Memory B cell (primary cell): ENCODE data around the gene KCNMA1.
"Not testable (repeated sequence)": the region's sequence is repeated elsewhere in the genome, so short reads cannot be mapped to it uniquely, and the experiment has no call there.

Source experiments
- ATAC-seq: fragments of 150-1000 bp; cut with Tn5 transposase; 2 replicates; pipeline ENCODE4 v1.10.0; 2021; ENCODE audit warnings: low read depth, mild to moderate bottlenecking, moderate library complexity
- DNase-seq, 2 donors: peaks; one replicate each; pipeline ENCODE4 v3.0.0; 2022; ENCODE audit warnings: low spot score in 2 of 2
- H3K27ac Mint-ChIP-seq: one replicate; pipeline ENCODE4 v1.8.0; 2022; ENCODE audit warnings: mild to moderate bottlenecking, moderate library complexity, mixed read lengths
- H3K27me3 Mint-ChIP-seq: one replicate; pipeline ENCODE4 v1.8.0; 2022; ENCODE audit warnings: mixed read lengths
- H3K36me3 Mint-ChIP-seq: one replicate; pipeline ENCODE4 v1.8.0; 2022; ENCODE audit warnings: mild to moderate bottlenecking, mixed read lengths
- H3K4me1 Mint-ChIP-seq: one replicate; pipeline ENCODE4 v1.8.0; 2022; ENCODE audit warnings: mixed read lengths
- H3K4me3 Mint-ChIP-seq: one replicate; pipeline ENCODE4 v1.8.0; 2022; ENCODE audit warnings: mild to moderate bottlenecking, moderate library complexity, mixed read lengths
- H3K9me3 Mint-ChIP-seq: one replicate; pipeline ENCODE4 v1.8.0; 2022; ENCODE audit warnings: mixed read lengths

Gene KCNMA1

GRCh38 chr10:77584938-77585337 lies 52.7 kb downstream of the KCNMA1 start:
- H3K4me1 Mint-ChIP-seq: peaks cover 6% of the 10 kb centered on the region
- H3K27me3 Mint-ChIP-seq: no peaks in the 10 kb centered on the region
- DNase-seq (no peak), ATAC-seq (no peak)
- no peaks in the 10 kb centered on the region for H3K36me3 Mint-ChIP-seq
- H3K9me3 Mint-ChIP-seq: no peaks in the 10 kb centered on the region
- H3K27ac Mint-ChIP-seq: no peak overlapping the region
- no peak overlapping the region for H3K4me3 Mint-ChIP-seq

- no peak for ATAC-seq
- Mint-ChIP-seq H3K4me1 (peaks cover 6% of the 10 kb centered on the region), H3K27me3 (no peaks in the 10 kb centered on the region), H3K4me3 (no peak overlapping the region), H3K27ac (no peak overlapping the region), H3K9me3 (no peaks in the 10 kb centered on the region), H3K36me3 (no peaks in the 10 kb centered on the region)
- DNase-seq: no peak
Measured at GRCh38 chr10:77583527-77583926, 54.1 kb downstream of the KCNMA1 start.

GRCh38 chr10:77582710-77583115 lies 54.9 kb downstream of the KCNMA1 start:
- Mint-ChIP-seq H3K4me1 (peaks cover 6% of the 10 kb centered on the region), H3K27ac (no peak overlapping the region), H3K4me3 (no peak overlapping the region), H3K36me3 (no peaks in the 10 kb centered on the region), H3K27me3 (no peaks in the 10 kb centered on the region), H3K9me3 (no peaks in the 10 kb centered on the region)
- no peak for DNase-seq
- no peak for ATAC-seq

- no peak for ATAC-seq
- no peak for DNase-seq
- no peak overlapping the region for H3K27ac Mint-ChIP-seq
- no peaks in the 10 kb centered on the region for H3K27me3 Mint-ChIP-seq
- H3K4me1 Mint-ChIP-seq: peaks cover 6% of the 10 kb centered on the region
- no peaks in the 10 kb centered on the region for H3K9me3 Mint-ChIP-seq
- no peaks in the 10 kb centered on the region for H3K36me3 Mint-ChIP-seq
- no peak overlapping the region for H3K4me3 Mint-ChIP-seq
Measured at GRCh38 chr10:77581738-77582137, 55.9 kb downstream of the KCNMA1 start.

- H3K36me3 Mint-ChIP-seq: no peaks in the 10 kb centered on the region
- H3K27ac Mint-ChIP-seq: no peak overlapping the region
- H3K4me3 Mint-ChIP-seq: no peak overlapping the region
- peaks cover 6% of the 10 kb centered on the region for H3K4me1 Mint-ChIP-seq
- H3K27me3 Mint-ChIP-seq: no peaks in the 10 kb centered on the region
- H3K9me3 Mint-ChIP-seq: no peaks in the 10 kb centered on the region
- DNase-seq (no peak), ATAC-seq (no peak)
Measured at GRCh38 chr10:77580482-77580881, 57.1 kb downstream of the KCNMA1 start.

- Mint-ChIP-seq H3K4me1 (peaks cover 4% of the 10 kb centered on the region), H3K9me3 (no peaks in the 10 kb centered on the region), H3K27me3 (no peaks in the 10 kb centered on the region), H3K4me3 (no peak overlapping the region), H3K27ac (no peak overlapping the region), H3K36me3 (no peaks in the 10 kb centered on the region)
- DNase-seq (no peak), ATAC-seq (no peak)
Measured at GRCh38 chr10:77578583-77579227, 58.9 kb downstream of the KCNMA1 start.

- DNase-seq (no peak), ATAC-seq (no peak)
- H3K4me1 Mint-ChIP-seq: no peaks in the 10 kb centered on the region
- H3K27me3 Mint-ChIP-seq: no peaks in the 10 kb centered on the region
- no peak overlapping the region for H3K27ac Mint-ChIP-seq
- no peaks in the 10 kb centered on the region for H3K9me3 Mint-ChIP-seq
- no peak overlapping the region for H3K4me3 Mint-ChIP-seq
- H3K36me3 Mint-ChIP-seq: no peaks in the 10 kb centered on the region
Measured at GRCh38 chr10:77577666-77578229, 59.9 kb downstream of the KCNMA1 start.

GRCh38 chr10:77576444-77577032 lies 61.1 kb downstream of the KCNMA1 start:
- Mint-ChIP-seq H3K4me1 (no peaks in the 10 kb centered on the region), H3K4me3 (no peak overlapping the region), H3K9me3 (no peaks in the 10 kb centered on the region), H3K27me3 (no peaks in the 10 kb centered on the region), H3K27ac (no peak overlapping the region), H3K36me3 (no peaks in the 10 kb centered on the region)
- DNase-seq (no peak), ATAC-seq (no peak)

- Mint-ChIP-seq H3K27ac (no peak overlapping the region), H3K4me1 (no peaks in the 10 kb centered on the region), H3K27me3 (no peaks in the 10 kb centered on the region), H3K36me3 (no peaks in the 10 kb centered on the region), H3K4me3 (no peak overlapping the region), H3K9me3 (no peaks in the 10 kb centered on the region)
- no peak for DNase-seq
- no peak for ATAC-seq
Measured at GRCh38 chr10:77576007-77576367, 61.6 kb downstream of the KCNMA1 start.

- Mint-ChIP-seq H3K27me3 (no peaks in the 10 kb centered on the region), H3K4me1 (no peaks in the 10 kb centered on the region), H3K9me3 (no peaks in the 10 kb centered on the region), H3K36me3 (no peaks in the 10 kb centered on the region), H3K4me3 (no peak overlapping the region), H3K27ac (no peak overlapping the region)
- ATAC-seq (no peak), DNase-seq (no peak)
Measured at GRCh38 chr10:77575271-77576006, 62.2 kb downstream of the KCNMA1 start.

- no peak overlapping the region for H3K4me3 Mint-ChIP-seq
- H3K27ac Mint-ChIP-seq: no peak overlapping the region
- ATAC-seq (no peak), DNase-seq (no peak)
- no peaks in the 10 kb centered on the region for H3K27me3 Mint-ChIP-seq
- no peaks in the 10 kb centered on the region for H3K36me3 Mint-ChIP-seq
- H3K4me1 Mint-ChIP-seq: no peaks in the 10 kb centered on the region
- no peaks in the 10 kb centered on the region for H3K9me3 Mint-ChIP-seq
Measured at GRCh38 chr10:77574438-77574837, 63.2 kb downstream of the KCNMA1 start.

GRCh38 chr10:77572520-77572919 lies 65.1 kb downstream of the KCNMA1 start:
- not testable (repeated sequence) for H3K9me3 Mint-ChIP-seq, H3K4me3 Mint-ChIP-seq, H3K27me3 Mint-ChIP-seq, H3K27ac Mint-ChIP-seq, DNase-seq, H3K36me3 Mint-ChIP-seq, H3K4me1 Mint-ChIP-seq, ATAC-seq

GRCh38 chr10:77571490-77571889 lies 66.1 kb downstream of the KCNMA1 start:
- no peaks in the 10 kb centered on the region for H3K36me3 Mint-ChIP-seq
- ATAC-seq: no peak
- no peak for DNase-seq
- H3K4me1 Mint-ChIP-seq: no peaks in the 10 kb centered on the region
- H3K9me3 Mint-ChIP-seq: no peaks in the 10 kb centered on the region
- no peaks in the 10 kb centered on the region for H3K27me3 Mint-ChIP-seq
- no peak overlapping the region for H3K4me3 Mint-ChIP-seq
- no peak overlapping the region for H3K27ac Mint-ChIP-seq

- ATAC-seq (no peak), DNase-seq (no peak)
- Mint-ChIP-seq H3K27me3 (peaks cover 17% of the 10 kb centered on the region), H3K27ac (no peak overlapping the region), H3K36me3 (no peaks in the 10 kb centered on the region), H3K4me3 (no peak overlapping the region), H3K4me1 (peaks cover 9% of the 10 kb centered on the region), H3K9me3 (no peaks in the 10 kb centered on the region)
Measured at GRCh38 chr10:77566914-77567566, 70.6 kb downstream of the KCNMA1 start.
